Measurements from ENCODE around the gene NDUFS6.

The NDUFS6 gene

GRCh38 chr5:1806199-1806598 lies 5.0 kb downstream of the NDUFS6 start (continued):
- TF ChIP-seq, protein P1, sequence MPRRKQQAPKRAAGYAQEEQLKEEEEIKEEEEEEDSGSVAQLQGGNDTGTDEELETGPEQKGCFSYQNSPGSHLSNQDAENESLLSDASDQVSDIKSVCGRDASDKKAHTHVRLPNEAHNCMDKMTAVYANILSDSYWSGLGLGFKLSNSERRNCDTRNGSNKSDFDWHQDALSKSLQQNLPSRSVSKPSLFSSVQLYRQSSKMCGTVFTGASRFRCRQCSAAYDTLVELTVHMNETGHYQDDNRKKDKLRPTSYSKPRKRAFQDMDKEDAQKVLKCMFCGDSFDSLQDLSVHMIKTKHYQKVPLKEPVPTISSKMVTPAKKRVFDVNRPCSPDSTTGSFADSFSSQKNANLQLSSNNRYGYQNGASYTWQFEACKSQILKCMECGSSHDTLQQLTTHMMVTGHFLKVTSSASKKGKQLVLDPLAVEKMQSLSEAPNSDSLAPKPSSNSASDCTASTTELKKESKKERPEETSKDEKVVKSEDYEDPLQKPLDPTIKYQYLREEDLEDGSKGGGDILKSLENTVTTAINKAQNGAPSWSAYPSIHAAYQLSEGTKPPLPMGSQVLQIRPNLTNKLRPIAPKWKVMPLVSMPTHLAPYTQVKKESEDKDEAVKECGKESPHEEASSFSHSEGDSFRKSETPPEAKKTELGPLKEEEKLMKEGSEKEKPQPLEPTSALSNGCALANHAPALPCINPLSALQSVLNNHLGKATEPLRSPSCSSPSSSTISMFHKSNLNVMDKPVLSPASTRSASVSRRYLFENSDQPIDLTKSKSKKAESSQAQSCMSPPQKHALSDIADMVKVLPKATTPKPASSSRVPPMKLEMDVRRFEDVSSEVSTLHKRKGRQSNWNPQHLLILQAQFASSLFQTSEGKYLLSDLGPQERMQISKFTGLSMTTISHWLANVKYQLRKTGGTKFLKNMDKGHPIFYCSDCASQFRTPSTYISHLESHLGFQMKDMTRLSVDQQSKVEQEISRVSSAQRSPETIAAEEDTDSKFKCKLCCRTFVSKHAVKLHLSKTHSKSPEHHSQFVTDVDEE (CRISPR knock-in tag; IDR thresholded peaks at IDR 0.05), result no peak
- TF ChIP-seq RARB (CRISPR knock-in tag; IDR thresholded peaks at IDR 0.05), result no peak
- no peak for TF ChIP-seq OSR1 (CRISPR knock-in tag; IDR thresholded peaks at IDR 0.05)
- no peak for TF ChIP-seq ESRRG (CRISPR knock-in tag; IDR thresholded peaks at IDR 0.05)
- TF ChIP-seq TOX (CRISPR knock-in tag; IDR thresholded peaks at IDR 0.05; ENCODE audit: borderline replicate concordance), result no peak

GRCh38 chr5:1806974-1807373 lies 5.8 kb downstream of the NDUFS6 start:
- TF ChIP-seq BACH2 (CRISPR knock-in tag; IDR thresholded peaks at IDR 0.05; ENCODE audit: borderline replicate concordance) (no peak), PATZ1 (CRISPR knock-in tag; IDR thresholded peaks at IDR 0.05; ENCODE audit: borderline replicate concordance) (no peak), CREB5 (CRISPR knock-in tag; IDR thresholded peaks at IDR 0.05; ENCODE audit: low read depth) (no peak), OSR1 (CRISPR knock-in tag; IDR thresholded peaks at IDR 0.05) (no peak), ARNTL (CRISPR knock-in tag; IDR thresholded peaks at IDR 0.05; ENCODE audit: borderline replicate concordance, low read depth) (no peak), ZNF70 (CRISPR knock-in tag; IDR thresholded peaks at IDR 0.05) (no peak), ZNF565 (CRISPR knock-in tag; conservative IDR thresholded peaks at IDR 0.05; ENCODE audit: low read depth) (no peak), TOX (CRISPR knock-in tag; IDR thresholded peaks at IDR 0.05; ENCODE audit: borderline replicate concordance) (no peak), SNAI2 (CRISPR knock-in tag; IDR thresholded peaks at IDR 0.05) (no peak)
- TF ChIP-seq, protein P1 (CRISPR knock-in tag; IDR thresholded peaks at IDR 0.05), result no peak
- TF ChIP-seq, protein P2, sequence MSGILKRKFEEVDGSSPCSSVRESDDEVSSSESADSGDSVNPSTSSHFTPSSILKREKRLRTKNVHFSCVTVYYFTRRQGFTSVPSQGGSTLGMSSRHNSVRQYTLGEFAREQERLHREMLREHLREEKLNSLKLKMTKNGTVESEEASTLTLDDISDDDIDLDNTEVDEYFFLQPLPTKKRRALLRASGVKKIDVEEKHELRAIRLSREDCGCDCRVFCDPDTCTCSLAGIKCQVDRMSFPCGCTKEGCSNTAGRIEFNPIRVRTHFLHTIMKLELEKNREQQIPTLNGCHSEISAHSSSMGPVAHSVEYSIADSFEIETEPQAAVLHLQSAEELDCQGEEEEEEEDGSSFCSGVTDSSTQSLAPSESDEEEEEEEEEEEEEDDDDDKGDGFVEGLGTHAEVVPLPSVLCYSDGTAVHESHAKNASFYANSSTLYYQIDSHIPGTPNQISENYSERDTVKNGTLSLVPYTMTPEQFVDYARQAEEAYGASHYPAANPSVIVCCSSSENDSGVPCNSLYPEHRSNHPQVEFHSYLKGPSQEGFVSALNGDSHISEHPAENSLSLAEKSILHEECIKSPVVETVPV (CRISPR knock-in tag; IDR thresholded peaks at IDR 0.05), result no peak
- no peak for ATAC-seq

DNA sequence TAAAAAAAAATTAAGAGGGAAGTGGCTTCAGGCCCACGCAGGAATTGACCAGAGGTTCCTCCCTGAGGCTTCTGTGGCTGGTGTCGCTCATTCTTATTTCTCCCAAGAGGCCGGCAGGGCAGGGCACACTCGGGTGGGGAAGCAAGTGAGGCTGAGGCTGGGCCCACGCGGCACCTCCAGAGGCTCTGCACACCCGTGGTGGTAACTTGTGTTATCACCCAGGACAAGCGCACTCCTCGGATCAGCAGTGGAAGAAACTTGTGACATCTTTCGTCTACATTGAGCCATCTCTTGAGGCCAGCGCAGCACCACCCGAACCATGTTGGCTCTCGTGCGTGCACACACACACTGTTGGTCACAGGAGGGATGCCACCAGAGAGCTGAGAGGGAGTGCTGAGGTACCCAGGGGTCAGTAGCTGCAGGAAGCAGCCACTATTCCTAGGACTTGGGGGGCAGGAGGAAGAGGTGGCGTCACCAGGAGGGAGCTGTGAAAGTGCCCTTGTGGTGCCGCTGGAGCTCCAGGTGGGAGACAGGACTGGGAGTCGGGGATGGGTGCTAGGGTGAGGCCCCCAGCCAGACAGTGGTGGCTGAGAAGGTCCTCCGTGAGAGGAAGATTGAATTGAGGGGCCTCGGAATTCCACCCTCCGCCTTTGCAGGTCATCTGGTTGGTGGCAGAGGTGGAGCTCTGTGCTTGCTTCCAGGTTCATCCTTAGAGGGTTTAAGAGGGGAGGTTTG lies 6.4 kb downstream of the NDUFS6 start:
- ATAC-seq, result no peak
- TF ChIP-seq TOX (CRISPR knock-in tag; IDR thresholded peaks at IDR 0.05; ENCODE audit: borderline replicate concordance) (no peak), CSDC2 (CRISPR knock-in tag; IDR thresholded peaks at IDR 0.05) (no peak), PATZ1 (CRISPR knock-in tag; IDR thresholded peaks at IDR 0.05; ENCODE audit: borderline replicate concordance) (no peak), BACH2 (CRISPR knock-in tag; IDR thresholded peaks at IDR 0.05; ENCODE audit: borderline replicate concordance) (no peak), OSR1 (CRISPR knock-in tag; IDR thresholded peaks at IDR 0.05) (no peak), GLIS3 (CRISPR knock-in tag; IDR thresholded peaks at IDR 0.05) (no peak)
- TF ChIP-seq, protein P2 (CRISPR knock-in tag; IDR thresholded peaks at IDR 0.05), result no peak
- TF ChIP-seq, protein P3, sequence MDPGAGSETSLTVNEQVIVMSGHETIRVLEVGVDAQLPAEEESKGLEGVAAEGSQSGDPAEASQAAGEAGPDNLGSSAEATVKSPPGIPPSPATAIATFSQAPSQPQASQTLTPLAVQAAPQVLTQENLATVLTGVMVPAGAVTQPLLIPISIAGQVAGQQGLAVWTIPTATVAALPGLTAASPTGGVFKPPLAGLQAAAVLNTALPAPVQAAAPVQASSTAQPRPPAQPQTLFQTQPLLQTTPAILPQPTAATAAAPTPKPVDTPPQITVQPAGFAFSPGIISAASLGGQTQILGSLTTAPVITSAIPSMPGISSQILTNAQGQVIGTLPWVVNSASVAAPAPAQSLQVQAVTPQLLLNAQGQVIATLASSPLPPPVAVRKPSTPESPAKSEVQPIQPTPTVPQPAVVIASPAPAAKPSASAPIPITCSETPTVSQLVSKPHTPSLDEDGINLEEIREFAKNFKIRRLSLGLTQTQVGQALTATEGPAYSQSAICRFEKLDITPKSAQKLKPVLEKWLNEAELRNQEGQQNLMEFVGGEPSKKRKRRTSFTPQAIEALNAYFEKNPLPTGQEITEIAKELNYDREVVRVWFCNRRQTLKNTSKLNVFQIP (CRISPR knock-in tag; IDR thresholded peaks at IDR 0.05; ENCODE audit: borderline replicate concordance, low read depth), result no peak

Data from SK-N-SH treated with all-trans-retinoic acid at 6 μM for 48 hours (cell line).